ENCODE results near the gene NAV2.

DNA sequence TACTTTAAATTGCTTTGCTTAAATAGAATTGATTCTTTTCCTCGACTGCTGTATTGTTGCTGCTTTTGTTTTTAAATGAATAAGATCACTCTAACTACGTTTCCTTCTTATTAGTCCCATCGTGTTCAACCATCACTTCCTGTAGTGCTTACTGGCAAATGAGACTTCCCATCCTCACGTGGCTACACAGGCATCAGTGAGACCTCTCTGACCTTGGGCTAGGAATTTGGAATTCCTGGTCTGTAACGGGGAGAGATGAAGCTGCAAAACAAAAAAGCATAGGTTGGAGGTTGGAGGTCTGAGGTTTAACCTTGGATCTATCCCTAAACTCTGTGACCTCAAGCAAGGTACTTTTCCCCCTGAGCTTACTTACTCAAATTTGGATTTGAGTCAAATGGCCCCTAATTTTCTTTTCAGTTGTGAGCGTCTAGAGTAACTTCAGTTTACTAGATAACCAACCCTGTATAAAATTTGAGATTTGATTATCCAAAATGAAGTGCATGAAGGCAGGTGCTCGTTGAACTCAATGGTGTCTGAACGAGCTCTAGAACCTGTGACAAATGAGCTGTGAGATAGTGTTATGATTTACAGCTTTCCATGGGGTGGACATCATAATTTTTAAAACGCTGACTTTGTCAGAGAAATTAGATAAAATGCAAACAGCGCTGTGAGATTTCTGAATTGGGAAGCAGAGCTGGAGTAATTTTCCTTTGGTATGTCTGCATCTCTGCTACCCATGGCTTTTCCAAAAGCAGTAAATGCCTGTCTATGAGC lies 296.4 kb downstream of the NAV2 start:
- TF ChIP-seq CTCF (IDR thresholded peaks at IDR 0.05 in 8 of 11, conservative IDR thresholded peaks at IDR 0.05 in 3 of 11), result no peak
- TF ChIP-seq POLR2AphosphoS5 (IDR thresholded peaks at IDR 0.05), result no peak
